BE2C (cell line): ENCODE measurements around the gene CD68.

Experiments used
- DNase-seq: peaks from one replicate; pipeline ENCODE4 v3.0.0-alpha.2; 2020
- H3K27me3 ChIP-seq: fragments of 250-450 bp; sonication (Bioruptor Pico); 2 replicates; pipeline ENCODE4 v1.5.1; 2020; ENCODE audit warnings: mild to moderate bottlenecking
- H3K36me3 ChIP-seq: fragments of 250-450 bp; sonication (Bioruptor Pico); 2 replicates; pipeline ENCODE4 v1.5.1; 2020; ENCODE audit warnings: mild to moderate bottlenecking
- H3K4me1 ChIP-seq: fragments of 250-450 bp; sonication (Bioruptor Pico); 2 replicates; pipeline ENCODE4 v1.5.1; 2020
- H3K4me3 ChIP-seq: 2 replicates; pipeline ENCODE4 v1.5.1; 2011; ENCODE audit warnings: low read depth, low read length
- H3K9me3 ChIP-seq: fragments of 250-450 bp; sonication (Bioruptor Pico); 2 replicates; pipeline ENCODE4 v1.5.1; 2020
- TF ChIP-seq, protein P1 (sequence below): IDR thresholded peaks from 2 replicates; pipeline ENCODE4 v1.5.1; 2012; ENCODE audit warnings: mild to moderate bottlenecking, low read depth, low read length

Gene CD68

DNA sequence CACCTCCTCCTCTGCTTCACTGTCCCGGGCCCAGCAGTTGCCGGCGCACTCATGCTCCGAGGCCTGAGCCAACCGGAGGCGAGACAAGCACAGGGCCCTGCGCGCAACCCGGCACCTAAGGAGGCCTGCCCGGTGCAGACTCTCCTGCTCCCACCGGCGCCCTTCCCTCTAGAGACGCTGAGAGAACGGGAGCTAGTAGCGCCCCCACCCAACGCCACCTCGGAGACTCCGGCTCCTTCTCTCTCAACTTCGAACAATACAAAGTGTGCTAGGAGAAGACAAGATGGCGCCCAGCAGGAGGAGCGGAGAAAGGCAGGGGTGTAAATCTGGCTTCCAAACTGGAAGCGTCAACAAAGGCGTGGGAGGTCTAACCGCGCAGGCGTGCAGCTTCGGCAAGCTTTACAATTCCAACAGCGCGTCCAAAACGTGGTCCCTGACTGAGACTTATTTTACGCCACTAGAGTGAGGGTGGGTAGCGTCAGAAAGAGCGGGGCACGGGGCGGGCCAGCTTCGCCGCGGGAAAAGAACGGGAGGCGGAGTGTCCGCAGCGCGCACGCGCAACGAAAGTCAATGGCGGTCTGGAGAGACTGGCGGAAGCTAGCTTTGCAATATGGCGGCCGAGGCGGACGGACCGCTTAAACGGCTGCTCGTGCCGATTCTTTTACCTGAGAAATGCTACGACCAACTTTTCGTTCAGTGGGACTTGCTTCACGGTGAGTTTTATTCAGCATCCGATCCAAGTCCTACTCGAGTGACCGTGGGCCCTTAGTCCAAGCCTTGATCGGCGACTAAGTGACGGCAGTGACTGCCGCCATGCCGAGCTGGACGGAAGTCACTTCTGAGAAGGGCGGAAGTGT, 4.0 kb downstream of the CD68 start, which contains the start of gene MPDU1:
Gene MPDU1, plus strand, starts transcription at position 600 of the 857 bp plus-strand sequence. Its CDS starts 11 bp downstream, at position 611.
- peaks cover 13% of the 10 kb centered on the region for H3K4me1 ChIP-seq
- H3K36me3 ChIP-seq, result peaks cover 16% of the 10 kb centered on the region
- H3K27me3 ChIP-seq, result no peaks in the 10 kb centered on the region
- TF ChIP-seq, protein P1, sequence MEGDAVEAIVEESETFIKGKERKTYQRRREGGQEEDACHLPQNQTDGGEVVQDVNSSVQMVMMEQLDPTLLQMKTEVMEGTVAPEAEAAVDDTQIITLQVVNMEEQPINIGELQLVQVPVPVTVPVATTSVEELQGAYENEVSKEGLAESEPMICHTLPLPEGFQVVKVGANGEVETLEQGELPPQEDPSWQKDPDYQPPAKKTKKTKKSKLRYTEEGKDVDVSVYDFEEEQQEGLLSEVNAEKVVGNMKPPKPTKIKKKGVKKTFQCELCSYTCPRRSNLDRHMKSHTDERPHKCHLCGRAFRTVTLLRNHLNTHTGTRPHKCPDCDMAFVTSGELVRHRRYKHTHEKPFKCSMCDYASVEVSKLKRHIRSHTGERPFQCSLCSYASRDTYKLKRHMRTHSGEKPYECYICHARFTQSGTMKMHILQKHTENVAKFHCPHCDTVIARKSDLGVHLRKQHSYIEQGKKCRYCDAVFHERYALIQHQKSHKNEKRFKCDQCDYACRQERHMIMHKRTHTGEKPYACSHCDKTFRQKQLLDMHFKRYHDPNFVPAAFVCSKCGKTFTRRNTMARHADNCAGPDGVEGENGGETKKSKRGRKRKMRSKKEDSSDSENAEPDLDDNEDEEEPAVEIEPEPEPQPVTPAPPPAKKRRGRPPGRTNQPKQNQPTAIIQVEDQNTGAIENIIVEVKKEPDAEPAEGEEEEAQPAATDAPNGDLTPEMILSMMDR, result no peak
- peak; percentile 91 for DNase-seq
- H3K9me3 ChIP-seq, result no peaks in the 10 kb centered on the region
- H3K4me3 ChIP-seq, result peak within 1 kb of the TSS; percentile 65

DNA sequence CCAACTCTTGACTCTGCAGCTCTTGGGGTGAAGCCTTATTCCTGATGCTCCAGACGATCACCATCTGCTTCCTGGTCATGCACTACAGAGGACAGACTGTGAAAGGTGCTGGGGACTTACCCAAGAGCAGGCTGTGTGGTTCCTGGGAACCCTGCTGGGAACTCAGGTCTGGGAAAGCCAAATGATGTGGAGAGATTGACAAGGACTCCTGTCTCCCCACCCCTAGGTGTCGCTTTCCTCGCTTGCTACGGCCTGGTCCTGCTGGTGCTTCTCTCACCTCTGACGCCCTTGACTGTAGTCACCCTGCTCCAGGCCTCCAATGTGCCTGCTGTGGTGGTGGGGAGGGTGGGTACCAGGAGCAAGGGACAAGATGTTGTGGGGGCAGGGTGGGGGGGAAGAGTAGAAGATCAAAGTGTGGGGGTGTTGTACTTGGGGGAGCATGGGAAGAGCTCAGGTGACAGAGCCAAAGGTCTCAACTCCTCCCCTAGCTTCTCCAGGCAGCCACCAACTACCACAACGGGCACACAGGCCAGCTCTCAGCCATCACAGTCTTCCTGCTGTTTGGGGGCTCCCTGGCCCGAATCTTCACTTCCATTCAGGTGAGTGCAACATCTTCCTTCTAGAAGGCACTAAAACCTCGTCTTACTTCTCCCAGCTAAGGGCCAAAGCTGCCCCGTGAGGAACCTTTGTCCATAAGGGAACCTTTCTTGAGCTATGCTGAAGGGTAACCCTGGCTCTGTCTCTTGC, 7.4 kb downstream of the CD68 start:
- Histone ChIP-seq H3K36me3 (peaks cover 19% of the 10 kb centered on the region), H3K4me3 (no peak overlapping the region), H3K4me1 (peaks cover 10% of the 10 kb centered on the region), H3K27me3 (no peaks in the 10 kb centered on the region), H3K9me3 (no peaks in the 10 kb centered on the region)
- TF ChIP-seq, protein P1, result peak; percentile 51
- DNase-seq, result peak; percentile 49

DNA sequence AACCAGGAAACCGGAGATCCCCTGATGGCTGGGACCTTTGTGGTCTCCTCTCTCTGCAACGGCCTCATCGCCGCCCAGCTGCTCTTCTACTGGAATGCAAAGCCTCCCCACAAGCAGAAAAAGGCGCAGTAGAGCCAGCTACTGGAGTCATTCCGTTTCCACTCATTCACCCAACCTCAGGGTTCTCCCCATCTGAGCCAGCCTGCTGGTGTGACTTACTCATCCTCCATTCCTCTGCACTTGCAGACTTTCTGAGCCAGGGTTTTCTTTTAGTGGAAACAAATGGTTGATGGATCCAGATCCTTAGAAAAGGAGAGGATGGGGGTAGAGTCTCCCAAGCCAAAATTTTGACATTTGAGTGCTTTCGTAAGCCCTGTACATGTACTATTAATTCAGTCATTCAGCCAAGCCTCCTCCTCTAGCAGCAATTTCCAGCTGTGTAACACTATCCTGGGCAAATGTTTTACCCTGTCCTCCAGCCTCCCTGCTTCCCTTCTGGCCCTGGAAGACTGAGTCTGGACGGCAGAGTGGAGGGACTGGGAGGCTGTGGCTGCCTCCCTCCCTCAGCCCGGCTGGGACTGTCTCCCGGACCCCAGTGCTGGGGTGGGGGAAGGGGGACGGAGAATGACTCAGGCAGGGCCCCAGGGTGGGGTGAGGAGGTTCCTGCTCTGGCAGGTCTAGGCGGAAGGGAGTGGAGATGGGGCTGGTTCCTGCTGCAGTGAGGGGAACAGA, 8.1 kb downstream of the CD68 start:
- Histone ChIP-seq H3K27me3 (no peaks in the 10 kb centered on the region), H3K36me3 (peaks cover 21% of the 10 kb centered on the region), H3K4me1 (peaks cover 10% of the 10 kb centered on the region), H3K4me3 (no peak overlapping the region), H3K9me3 (no peaks in the 10 kb centered on the region)
- DNase-seq, result no peak
- TF ChIP-seq, protein P1, result no peak

DNA sequence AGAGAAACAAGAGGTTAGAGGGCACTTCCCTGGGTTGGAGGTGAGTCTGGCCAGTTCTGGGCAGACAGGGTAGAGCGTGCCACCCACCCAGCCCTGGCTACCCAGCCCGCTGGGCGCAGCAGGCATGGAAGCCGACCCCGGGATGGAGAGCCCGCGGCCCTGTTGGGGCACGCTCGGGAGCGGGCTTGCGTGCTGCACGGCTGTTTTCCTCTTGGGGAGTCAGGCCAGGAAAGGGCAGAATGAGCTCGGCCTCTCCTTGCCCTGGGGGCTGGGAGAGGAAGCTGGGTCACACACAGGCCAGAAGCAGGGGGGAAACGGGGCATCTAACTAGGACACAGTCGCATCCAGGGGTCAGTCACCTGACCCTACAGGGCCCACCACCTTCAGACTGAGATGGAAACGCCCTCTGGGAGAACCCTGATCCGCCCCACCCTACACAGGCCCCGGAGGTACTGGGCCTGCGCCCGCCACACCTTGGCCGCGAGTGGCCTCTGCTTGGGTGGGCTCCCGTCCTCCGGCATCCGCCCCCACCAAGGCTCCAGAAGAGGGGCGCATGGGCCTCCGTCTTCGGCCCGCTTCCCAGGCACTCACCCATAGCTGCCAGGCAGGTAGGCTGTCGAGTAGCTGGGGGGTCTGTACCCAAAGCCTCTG, 9.2 kb downstream of the CD68 start:
- DNase-seq, result no peak
- Histone ChIP-seq H3K4me3 (no peak overlapping the region), H3K27me3 (no peaks in the 10 kb centered on the region), H3K9me3 (no peaks in the 10 kb centered on the region), H3K36me3 (peaks cover 20% of the 10 kb centered on the region), H3K4me1 (peaks cover 6% of the 10 kb centered on the region; the same call in 1 of the 2 replicates)
- TF ChIP-seq, protein P1, result no peak

DNA sequence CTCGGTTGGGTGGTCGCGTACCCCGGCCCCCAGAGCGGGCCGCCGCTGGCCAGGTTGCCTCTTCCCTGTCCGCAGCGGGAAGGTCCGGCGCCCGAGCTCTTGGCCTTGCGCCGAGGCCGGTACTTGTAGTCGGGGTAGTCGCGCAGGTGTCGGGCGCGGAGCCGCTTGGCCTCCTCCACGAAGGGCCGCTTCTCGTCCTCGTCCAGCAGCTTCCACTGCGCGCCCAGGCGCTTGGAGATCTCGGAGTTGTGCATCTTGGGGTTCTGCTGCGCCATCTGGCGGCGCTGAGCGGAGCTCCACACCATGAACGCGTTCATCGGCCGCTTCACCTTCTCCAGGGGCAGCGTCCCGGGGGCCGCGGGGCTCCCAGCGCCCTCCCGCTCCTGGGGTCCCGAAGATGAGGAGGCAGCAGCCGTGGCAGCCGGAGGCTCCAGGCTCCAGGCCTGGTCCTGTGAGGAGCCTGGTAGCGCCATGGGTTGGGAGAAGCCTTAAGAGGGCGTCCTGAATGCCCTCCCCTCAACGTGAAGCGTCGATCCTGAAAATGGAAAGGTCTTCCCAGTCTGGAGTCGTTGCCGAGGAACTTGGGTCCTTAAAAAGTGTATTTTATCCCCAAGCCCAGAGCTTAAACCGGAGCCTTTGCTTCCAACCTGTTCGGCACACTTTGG, 9.9 kb downstream of the CD68 start:
- H3K4me1 ChIP-seq, result peaks cover 6% of the 10 kb centered on the region; the same call in 1 of the 2 replicates
- peak; percentile 78 for DNase-seq

More for the DNA sequence above, 9.9 kb downstream of the CD68 start:
- TF ChIP-seq, protein P1, result peak; percentile 67
- Histone ChIP-seq H3K36me3 (peaks cover 21% of the 10 kb centered on the region), H3K4me3 (no peak overlapping the region), H3K27me3 (no peaks in the 10 kb centered on the region), H3K9me3 (no peaks in the 10 kb centered on the region)
